NCI-H748 treated with DMSO at 0.1 percent for 48 hours (cell line): Measurements from ENCODE around the gene TIAM2.
"Not testable (repeated sequence)": the region's sequence is repeated elsewhere in the genome, so short reads cannot be mapped to it uniquely, and the experiment has no call there.

Source experiments
- DNase-seq: peaks from one replicate; lab custom pipeline; 2025; lab: John Stamatoyannopoulos, UW

TIAM2 gene

GRCh38 chr6:155100591-155100990 is 105.5 kb downstream of the TIAM2 start:
- no peak for DNase-seq

- not testable (repeated sequence) for DNase-seq
These were observed 108.0 kb downstream of the TIAM2 start for GRCh38 chr6:155103083-155103645.

- DNase-seq: no peak
These were observed 108.8 kb downstream of the TIAM2 start for GRCh38 chr6:155103816-155104366.

- DNase-seq: no peak
These were observed 111.5 kb downstream of the TIAM2 start for GRCh38 chr6:155106456-155107115.

GRCh38 chr6:155107432-155108069 is 112.4 kb downstream of the TIAM2 start:
- DNase-seq: no peak

- DNase-seq: no peak
These were observed 113.1 kb downstream of the TIAM2 start for GRCh38 chr6:155108070-155108820.

GRCh38 chr6:155110721-155111120 is 115.6 kb downstream of the TIAM2 start:
- no peak for DNase-seq

- no peak for DNase-seq
These were observed 117.6 kb downstream of the TIAM2 start for GRCh38 chr6:155112757-155113156.

- DNase-seq: no peak
These were observed 120.9 kb downstream of the TIAM2 start for GRCh38 chr6:155115893-155116570.

GRCh38 chr6:155116571-155116910 is 121.4 kb downstream of the TIAM2 start:
- no peak for DNase-seq

- DNase-seq: no peak
These were observed 122.1 kb downstream of the TIAM2 start for GRCh38 chr6:155117256-155117655.

GRCh38 chr6:155117785-155118184 is 122.7 kb downstream of the TIAM2 start:
- DNase-seq: no peak

GRCh38 chr6:155119201-155119600 is 124.1 kb downstream of the TIAM2 start:
- not testable (repeated sequence) for DNase-seq

GRCh38 chr6:155120034-155120433 is 124.9 kb downstream of the TIAM2 start:
- DNase-seq: no peak

- no peak for DNase-seq
These were observed 126.2 kb downstream of the TIAM2 start for GRCh38 chr6:155121294-155121693.

GRCh38 chr6:155121699-155122098 is 126.6 kb downstream of the TIAM2 start:
- DNase-seq: no peak

GRCh38 chr6:155122199-155122950 is 127.3 kb downstream of the TIAM2 start:
- no peak for DNase-seq

- DNase-seq: no peak
These were observed 128.4 kb downstream of the TIAM2 start for GRCh38 chr6:155123520-155123919.

- no peak for DNase-seq
These were observed 130.8 kb downstream of the TIAM2 start for GRCh38 chr6:155125906-155126305.

- no peak for DNase-seq
These were observed 131.8 kb downstream of the TIAM2 start for GRCh38 chr6:155126727-155127439.

GRCh38 chr6:155128977-155129376 is 133.9 kb downstream of the TIAM2 start:
- no peak for DNase-seq
